Occipital lobe (tissue), 2 donors: ENCODE data around the gene PLB1. TPM values are rescaled to one million over a fixed set of nuclear protein-coding genes. Genes with fewer than 3 reads are reported as not detected.
A peak's percentile ranks its signal among the peaks of the same experiment; 100 is the strongest.

Experiments
- DNase-seq: peaks from one replicate; lab custom pipeline; 2025; lab: John Stamatoyannopoulos, UW
- total RNA-seq: library from RNA; depleted of rRNA; stranded (reverse); fragments of >200 nt; gene quantifications from one replicate; pipeline ENCODE4 v1.2.3, GENCODE V29; 2014

Gene PLB1
- total RNA-seq, 1 donor from 2014 or later, result 2.3 TPM

DNA sequence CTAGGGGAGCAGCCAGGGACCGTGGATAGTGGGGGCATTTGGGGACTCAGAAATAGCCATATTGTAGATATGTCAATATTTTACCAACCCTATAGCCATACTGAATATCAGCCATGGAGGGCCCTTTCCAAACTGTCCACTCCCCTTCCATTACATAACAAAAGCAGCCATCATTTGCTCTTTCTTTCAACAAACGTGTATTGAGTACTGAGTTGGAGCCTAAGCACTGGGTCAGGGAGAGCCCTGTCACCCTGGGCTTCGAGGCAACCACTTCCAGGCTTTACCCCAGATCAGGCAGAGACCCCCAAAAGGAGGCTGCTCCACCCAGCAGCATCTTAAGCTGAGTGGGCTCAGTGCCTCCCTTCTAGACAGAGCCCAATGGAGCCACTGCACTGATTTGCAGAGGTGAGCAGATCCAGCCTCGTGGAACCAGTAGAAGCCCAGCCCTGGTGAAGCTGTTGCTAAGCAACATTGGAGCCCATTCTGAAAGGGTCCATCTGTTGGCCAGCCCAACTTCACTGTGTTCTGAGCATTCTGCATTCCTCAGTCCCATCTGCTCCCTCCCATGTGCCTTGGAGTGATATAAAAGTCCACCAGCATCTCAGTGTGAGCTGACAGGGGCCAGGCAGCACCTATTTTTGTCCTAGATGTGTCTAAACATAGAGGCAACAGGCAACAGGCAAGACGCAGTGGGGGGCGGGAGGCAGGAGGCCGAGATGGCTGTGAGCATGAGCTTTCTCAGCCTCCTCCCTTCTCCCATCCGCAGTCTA lies 112.1 kb downstream of the PLB1 start:
- DNase-seq, result peak; percentile 71

DNA sequence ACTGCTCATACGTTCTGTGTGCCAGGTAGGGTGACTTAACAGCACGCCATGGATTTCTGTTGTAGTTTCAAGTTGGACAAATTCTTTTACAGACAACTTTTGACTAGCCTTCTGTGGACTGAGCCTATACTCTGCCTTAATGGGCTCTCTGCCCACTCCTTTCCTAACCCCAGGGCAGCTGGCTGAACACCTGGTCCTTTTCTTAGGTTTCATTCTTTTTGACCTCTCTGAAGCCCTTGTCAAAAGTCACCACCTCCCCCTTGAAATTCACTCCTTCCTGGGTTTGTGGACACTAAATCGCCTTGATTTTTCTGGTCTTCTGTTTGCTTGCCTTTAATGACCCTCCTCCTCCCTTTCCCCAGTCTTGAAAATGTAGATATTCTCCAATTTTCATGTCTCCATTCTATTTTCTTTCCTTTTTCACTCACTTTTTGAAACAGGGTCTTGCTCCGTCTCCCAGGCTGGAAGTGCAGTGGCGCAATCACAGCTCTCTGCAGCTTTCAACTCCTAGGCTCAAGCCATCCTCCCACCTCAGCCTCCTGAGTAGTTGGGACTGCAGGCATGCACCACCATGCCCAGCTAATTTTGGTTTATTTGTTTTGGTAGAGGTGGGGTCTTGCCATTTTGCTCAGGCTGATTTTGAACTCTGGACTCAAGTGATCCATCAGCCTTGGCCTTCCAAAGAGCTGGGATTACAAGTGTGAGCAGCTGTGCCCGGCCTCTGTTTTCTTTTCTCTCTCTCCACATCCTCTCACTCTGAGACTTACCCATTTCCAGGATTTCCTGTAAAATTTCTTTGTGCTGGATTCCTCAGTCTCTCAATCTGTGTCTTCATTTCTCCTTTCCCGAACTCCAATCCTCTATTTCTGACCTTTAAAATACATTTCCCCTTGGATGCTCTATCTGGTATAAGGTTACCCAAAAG lies 112.9 kb downstream of the PLB1 start:
- no peak for DNase-seq

DNA sequence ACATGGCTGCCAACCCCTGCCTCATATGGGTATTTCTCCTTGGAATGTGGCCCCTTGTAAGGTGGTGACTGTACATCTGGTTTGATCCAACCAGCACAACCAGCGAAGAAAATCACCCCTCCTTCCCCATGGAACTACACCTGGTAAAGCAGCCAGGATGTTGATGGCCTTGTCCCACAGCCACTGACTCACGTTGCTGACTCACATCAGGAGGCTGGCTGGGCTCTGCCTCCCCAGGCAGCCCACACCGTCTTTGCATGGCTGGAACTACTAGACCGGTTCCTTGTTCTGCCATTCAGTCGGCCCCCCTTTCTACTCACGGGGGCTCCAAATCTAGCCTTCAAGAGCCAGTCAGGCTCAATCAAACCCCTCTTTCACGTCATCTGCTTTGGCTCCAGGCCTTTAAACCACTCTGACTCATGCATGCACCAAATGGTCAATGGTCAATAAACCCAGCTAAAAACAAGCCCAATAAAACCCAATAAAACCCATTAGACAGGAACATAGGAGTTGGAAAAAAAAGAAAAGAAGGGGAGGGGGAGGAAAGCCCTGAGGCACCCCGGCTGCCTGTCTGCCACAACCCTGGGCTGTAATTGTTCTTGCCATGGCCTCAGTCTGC lies 114.8 kb downstream of the PLB1 start:
- DNase-seq, result peak; percentile 43

DNA sequence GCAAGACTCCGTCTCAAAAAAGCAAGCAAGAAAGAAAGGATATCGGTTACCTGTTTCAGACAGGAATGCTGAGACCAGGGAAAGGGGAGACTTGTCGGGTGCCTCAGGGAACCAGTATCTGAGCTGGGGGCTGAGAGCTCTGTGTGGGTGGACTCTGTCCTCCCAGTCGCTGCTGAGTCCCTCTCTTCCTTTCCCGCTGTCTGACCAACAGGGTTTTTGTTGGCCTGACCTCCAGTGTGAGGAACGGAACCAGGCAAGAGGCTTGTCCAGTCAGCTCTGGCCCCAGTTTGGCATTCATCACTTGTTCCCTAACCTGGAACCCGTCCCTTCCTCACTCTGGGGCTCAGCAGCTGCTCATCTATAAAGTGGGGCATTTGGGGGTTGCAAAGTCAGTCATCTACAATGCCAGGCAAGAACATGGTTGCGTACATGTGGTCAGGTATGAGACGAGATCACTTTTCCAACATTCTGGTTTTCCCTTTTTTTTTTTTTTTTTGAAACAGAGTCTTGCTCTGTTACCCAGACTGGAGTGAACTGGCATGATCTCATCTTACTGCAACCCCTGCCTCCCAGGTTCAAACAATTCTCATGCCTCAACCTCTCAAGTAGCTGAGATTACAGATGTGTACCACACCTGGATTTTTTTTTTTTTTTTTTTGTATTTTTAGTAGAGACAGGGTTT lies 116.4 kb downstream of the PLB1 start:
- DNase-seq, result no peak

DNA sequence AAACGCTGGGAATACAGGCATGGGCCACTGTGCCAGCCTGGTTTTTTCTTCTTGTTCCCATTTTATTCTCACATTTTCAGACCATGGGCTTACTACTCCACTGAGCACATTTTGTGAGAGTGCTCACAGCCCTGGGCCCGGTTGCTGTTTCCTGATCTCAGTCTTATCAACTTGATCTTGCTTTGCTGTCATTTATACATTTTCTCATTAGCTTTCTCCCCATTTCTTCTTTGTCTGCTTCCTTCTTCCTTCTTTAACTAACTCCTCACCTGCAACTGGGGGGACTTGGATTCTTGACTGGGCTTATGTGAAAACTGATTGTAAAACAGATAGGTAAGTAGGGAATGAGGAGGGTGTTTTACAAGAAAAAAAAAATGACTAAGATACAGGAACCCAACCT lies 117.3 kb downstream of the PLB1 start:
- no peak for DNase-seq

DNA sequence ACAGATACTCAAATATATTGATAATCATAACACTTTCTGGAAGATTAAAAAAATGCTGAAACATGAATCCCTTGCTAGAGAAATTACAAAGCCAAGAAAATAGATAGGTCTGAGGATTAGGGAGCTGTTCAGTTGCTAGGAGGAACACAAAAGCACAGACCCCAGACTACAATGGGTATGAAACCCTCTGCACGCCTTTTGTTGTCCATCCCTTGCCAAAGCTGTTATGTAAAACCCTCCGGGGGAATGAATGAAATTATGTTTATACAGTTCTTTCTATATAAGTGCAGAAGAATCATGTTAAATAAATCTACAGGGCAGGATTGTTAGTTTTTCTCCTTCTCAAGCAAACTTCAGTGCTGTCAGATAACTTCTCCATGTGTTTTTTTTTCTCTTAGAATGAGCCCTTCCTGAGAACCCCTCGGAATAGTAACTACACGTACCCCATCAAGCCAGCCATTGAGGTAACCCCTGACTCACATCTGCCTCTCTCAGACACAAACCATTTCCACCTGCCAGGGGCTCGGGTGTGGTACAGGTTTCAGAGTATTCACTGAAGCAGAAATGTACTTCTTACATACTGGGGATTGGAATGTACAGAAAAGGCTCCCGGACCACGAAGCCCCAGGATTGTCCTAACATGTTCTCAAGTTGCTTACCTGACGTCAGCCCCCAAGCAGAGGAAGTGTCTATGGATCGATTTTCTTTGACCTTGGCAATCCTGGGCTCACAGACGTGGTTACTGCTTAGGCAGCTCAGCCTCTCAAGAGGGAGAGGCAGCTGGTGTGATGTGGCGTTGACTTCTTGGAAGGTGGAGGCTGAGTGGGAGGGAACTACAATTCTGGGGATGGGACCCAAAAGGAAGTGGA lies 118.0 kb downstream of the PLB1 start:
- DNase-seq, result no peak

DNA sequence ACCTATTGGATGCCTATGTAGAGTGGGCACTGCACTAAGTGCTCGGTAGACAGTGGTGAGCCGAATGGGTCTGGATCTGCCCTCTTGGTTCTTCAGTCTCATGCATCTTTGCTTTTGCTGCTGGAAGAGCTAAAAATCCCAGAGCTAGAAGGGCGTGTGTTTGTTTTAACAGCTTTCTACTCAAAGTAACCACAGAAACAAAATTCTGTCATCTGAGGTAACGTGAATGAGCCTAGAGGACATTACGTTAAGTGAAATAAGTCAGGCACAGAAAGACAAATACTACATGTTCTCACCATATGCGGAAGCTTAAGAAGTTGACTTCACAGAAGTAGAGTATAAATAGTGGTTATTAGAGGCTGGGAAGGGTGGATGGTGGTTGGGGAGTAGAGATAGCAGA lies 119.8 kb downstream of the PLB1 start:
- no peak for DNase-seq

DNA sequence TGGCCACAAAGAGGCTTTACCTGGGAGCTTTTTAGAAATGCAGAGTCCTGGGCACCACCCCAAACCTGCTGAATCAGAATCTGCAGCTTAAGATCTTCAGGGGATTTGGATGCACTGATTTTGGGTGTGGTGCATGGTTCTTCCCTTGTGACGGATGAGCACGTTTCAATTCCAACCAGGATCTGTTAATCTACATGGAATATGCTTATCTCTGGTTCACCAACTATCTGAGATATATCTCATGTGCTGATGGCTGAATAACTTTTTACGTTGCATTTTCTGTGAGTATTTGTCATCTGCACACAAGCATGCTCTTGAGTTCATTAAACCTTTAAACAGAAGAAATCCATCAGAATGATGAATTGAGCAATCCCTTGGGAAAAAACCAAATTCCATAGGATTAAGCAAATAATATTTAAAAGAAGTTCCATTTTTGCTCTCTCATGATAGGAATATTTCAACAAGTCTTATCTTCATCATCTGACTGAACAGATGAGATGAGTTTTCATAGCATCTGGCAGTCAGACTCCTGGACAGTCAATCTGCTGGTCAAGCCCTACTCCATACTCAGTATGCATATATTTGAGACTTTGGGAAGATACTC lies 120.6 kb downstream of the PLB1 start:
- no peak for DNase-seq

DNA sequence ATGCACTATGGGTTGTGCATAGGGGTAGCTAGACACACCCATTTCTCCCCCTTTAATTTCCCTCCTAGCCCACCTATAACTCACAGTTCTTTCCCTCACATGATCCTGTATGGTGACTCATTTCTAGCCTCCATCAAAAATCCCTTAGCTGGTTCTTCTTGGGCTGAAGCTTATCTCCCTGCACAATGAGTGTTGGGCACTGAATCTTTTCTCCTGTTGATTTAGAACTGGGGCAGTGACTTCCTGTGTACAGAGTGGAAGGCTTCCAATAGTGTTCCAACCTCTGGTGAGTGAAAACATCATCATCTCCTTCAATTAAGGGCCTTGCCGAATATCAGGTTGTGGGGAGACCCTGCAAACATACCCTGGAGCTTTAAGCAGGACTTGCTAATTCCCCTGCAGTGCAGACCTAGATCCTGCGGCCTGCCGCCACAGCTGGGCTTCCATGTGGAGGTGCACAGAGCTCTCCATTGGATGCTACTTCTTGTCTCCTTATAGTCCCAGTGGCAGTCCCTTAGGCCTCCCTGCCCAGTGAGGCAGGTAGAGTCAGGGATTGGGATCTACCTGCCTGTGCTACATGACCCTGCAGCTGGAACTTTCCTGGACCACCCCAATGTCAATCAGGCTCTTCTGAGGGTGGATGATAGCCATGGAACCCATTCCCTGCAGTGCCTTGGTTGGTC lies 121.8 kb downstream of the PLB1 start:
- no peak for DNase-seq

DNA sequence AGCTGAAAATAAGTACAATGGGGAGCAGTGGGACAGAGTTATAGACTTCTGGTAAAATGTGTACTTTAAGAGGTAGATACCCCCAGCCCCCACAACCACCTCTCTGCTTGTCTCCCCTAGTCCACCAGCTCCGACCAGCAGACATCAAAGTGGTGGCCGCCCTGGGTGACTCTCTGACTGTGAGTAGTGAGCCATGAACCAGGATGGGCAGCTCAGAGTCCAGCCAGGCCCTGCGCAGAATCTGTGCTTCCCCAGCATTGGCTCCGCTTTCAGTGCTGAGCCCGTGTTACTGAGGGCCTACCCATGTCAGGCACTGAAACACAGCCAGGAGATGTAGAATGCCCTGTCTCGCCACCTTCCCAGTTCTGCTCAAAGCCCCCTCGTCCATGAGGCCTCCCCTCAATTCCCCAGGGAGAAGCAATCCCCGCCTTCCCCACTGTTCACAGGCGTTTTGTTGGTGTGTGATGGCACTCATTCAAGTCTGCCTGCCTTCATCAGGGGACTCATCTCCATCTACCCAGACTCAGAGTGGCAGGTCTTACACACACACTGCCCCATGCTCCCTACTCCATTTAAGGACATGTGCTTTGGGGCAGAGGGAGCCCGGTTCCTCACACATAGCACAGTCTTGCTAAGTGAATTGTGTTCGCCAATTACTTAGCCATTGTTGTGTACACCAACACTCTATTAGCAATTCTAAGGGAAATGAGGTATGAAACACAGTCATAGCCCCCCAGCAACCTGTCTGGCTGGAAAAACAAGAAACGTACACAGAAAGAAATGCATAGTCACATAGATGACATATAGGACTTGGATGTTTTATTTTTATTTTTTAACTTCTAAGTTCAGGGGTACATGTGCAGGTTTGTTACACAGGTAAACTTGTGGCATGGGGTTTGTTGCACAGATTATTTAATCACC lies 122.6 kb downstream of the PLB1 start:
- DNase-seq, result no peak

DNA sequence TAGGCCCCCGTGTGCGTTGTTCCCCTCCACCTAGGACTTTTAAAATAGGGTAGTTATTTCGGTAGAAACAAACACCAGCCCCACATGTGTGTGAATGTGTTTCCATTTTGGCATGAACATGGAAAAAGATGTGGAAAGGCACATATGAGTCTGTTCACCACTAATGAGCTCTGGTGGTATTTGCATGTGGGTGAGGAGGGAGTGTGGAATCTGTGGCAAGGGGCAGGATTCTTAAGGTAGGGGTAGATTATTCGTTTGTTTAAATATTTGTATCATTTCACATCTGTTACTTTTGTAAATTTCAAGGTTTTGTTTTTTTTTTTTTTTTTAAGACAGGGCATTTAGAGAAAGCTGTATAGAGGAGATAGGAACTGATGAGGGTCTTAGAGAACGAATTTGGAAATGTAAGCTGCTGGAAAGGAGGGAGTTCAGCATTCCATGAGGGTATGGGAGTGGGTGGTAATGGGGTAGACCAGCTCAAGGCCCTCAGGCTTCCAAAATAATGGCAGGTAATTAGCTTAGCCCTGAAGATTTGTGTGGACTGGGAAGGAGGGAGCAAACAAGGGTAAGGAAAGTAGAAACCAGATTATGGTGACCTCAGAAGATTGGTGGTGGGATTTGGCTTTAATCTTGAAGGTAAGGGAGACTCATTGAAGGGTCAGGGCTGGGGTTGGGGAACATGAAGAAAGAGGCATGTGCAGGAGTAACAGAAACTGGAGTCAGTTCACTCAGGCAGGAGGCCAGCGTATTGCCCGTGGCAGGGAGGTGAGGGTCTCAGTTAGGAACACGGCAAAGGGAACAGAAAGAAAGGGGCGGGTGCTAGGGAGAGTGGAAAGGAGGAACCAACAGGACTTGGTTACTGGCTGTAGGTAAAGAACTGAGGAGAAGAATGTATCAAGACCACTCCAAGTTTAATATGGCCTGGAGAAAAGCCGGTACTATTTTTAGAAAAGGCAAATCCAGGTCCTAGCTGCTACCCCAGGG lies 123.6 kb downstream of the PLB1 start:
- DNase-seq, result no peak

DNA sequence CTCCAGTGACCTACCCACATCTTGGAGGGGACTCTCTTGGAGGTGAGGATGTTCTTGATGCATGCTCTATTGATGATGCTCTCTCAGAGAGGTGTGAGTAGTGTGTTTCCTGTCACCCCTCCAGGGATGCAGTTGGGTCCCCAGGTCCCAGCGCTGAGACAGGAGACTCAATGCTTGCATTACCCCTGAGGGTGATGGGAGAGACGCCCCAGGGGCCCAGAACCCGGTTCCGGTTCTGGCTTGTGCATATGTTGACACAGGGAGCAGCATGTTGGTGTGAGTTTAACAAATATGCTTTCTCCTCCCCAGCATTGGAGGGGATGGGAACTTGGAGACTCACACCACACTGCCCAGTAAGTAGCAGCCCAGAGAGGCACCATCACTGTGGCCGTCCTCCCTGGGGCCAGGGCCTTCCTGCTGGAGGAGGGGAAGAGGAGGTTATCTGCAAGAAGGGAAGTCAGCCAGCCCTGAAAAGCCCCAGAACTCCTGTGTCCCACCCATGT lies 124.5 kb downstream of the PLB1 start:
- no peak for DNase-seq

DNA sequence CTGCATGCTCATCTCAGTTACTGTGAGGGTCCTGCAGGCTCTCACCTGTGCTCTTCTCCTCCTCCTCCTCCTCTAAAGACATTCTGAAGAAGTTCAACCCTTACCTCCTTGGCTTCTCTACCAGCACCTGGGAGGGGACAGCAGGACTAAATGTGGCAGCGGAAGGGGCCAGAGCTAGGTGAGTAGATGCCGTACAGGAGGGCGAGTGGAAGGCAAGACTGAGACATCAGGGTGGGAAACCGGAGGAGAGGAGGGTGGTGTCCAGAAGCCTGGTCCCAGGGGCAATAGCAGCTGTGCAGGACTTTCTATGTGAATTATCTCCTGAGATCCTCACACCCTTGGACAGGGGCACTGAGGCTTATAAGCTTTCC lies 124.9 kb downstream of the PLB1 start:
- DNase-seq, result no peak

DNA sequence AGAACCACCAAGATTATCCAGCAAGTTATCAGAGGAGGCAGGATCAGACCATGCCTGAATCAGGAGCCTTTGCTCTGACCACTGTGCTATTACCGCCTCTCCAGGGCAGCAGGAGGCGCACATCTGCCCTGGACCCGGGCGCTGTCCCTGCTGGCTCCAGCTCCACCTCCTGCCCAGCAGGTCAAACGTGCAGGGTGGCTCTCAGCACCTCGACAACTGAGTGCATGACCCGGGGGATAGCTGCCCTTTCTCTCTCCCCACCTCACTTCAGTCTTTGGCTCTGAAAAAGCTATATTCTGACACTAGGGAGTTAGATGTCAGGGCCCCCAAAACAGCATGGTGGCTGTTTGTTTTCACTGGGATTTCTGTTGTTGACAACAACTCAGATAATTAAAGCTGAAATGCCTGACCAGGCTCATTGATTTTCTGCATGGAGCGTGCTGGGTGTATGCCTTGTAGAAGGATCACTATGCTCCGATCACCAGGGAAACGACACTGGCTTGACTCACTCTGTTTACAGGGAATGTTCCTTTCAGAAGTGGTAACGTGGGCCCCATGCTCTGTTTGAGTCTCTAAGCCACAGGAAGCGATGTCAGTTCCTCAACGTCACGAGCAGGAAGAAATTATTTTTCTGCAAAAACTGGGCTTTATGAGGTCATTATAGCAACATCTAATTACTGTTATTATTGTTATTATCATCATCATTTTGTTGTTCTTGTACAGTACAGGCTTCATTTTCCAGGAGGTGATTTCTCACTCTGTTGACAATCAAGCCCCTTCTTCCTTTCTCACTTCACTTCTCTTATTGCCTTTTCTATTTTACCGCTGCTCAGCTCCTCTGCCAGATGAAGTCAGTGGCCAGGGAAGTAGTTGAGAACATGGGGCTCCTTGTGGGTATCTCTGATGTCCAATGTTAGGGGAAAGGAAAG lies 125.6 kb downstream of the PLB1 start:
- DNase-seq, result peak; percentile 47

DNA sequence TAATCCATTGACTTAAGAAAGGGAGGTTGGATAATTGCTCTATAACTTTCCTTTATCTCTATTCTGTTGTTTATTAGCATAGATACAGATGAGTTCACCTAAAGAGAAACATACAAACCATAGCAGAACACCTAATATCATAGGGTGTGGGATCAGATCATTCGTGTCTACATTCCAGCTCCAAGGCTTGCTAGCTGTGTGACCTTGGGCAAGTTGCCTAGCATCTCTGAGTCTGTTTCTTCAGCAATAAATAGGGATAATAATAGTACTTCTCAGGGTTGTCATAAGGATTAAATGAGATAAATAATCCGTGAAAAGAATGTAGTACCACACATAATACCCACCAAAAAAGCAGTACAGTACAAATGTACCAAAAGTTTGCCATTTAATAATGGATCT lies 126.2 kb downstream of the PLB1 start:
- DNase-seq, result no peak
